Transverse colon (tissue), 3 donors: ENCODE measurements around the gene TLE3.
A peak's percentile ranks its signal among the peaks of the same experiment; 100 is the strongest.

Experiments used
- POLR2A ChIP-seq: fragments of 450-650 bp; IDR thresholded peaks from one replicate; pipeline ENCODE4 v1.6.1; 2016; ENCODE audit warnings: antibody characterized with exemption, mild to moderate bottlenecking, moderate library complexity
- POLR2AphosphoS5 ChIP-seq, 3 donors: sonication (generic); formaldehyde crosslinking; IDR thresholded peaks; one replicate each; pipeline ENCODE4 v1.6.1; 2016; ENCODE audit warnings: antibody characterized with exemption in 3 of 3

GRCh38 chr15:69997813-69998212, 99.9 kb downstream of the TLE3 start:
- TF ChIP-seq POLR2AphosphoS5 (IDR thresholded peaks at IDR 0.05) (peak in 1 of 3 donors; percentile 19), POLR2A (no peak)
